IPS DF 6.9 (cell line): ENCODE measurements around the gene AOAH.

Experiments
- DNase-seq: peaks from one replicate; pipeline ENCODE4 v3.0.0-alpha.2; 2013; ENCODE audit warnings: low read depth, low spot score
- H3K27ac ChIP-seq: one replicate; pipeline ENCODE4 v1.5.1; 2013; ENCODE audit warnings: low read length, control low read depth
- H3K27me3 ChIP-seq: 2 replicates; pipeline ENCODE4 v1.6.1; 2013; ENCODE audit warnings: mild to moderate bottlenecking, low read length; ENCODE audit not compliant: control insufficient read depth, insufficient read depth
- H3K36me3 ChIP-seq: 2 replicates; pipeline ENCODE4 v1.6.1; 2013; ENCODE audit warnings: low read length; ENCODE audit not compliant: control insufficient read depth, insufficient read depth
- H3K4me1 ChIP-seq: 2 replicates; pipeline ENCODE4 v1.6.1; 2013; ENCODE audit warnings: low read length; ENCODE audit not compliant: control insufficient read depth, insufficient read depth
- H3K4me3 ChIP-seq: 2 replicates; pipeline ENCODE4 v1.5.1; 2013; ENCODE audit warnings: mild to moderate bottlenecking, low read length
- H3K9me3 ChIP-seq: 2 replicates; pipeline ENCODE4 v1.6.1; 2013; ENCODE audit warnings: low read length, inconsistent platforms; ENCODE audit not compliant: control insufficient read depth, insufficient read depth
- WGBS: extraction: QIAGEN DNeasy Blood & Tissue Kit; methylation state at CpG from one replicate; pipeline ENCODE4 v1.1.7; 2013; ENCODE audit warnings: mixed read lengths, missing lambda C conversion rate; ENCODE audit not compliant: insufficient read length, insufficient coverage; 5-methylcytosine and 5-hydroxymethylcytosine counted together

The AOAH gene

DNA sequence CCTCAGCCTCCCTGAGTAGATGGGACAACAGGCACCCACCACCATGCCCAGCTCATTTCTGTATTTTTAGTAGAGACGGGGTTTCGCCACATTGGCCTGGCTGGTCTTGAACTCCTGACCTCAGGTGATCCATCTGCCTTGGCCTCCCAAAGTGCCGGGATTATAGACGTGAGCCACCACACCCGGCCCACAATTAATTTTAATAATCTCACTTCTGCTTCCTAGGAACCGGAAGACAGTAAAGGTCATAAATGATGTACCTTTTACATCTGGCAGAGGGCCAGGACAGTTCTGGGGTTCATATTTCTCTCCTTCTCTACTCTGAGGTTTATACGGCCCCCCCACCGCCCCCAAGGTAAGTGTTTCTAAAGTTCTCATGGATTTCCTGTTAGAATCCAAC lies 31.2 kb upstream of the AOAH start:
- no peak for DNase-seq
- WGBS = no CpG with 5 or more reads among the region's 8 CpGs
- Histone ChIP-seq H3K4me3 (no peak overlapping the region), H3K27me3 (no peaks in the 10 kb centered on the region), H3K9me3 (no peaks in the 10 kb centered on the region), H3K4me1 (no peaks in the 10 kb centered on the region), H3K36me3 (no peaks in the 10 kb centered on the region), H3K27ac (no peak overlapping the region)

DNA sequence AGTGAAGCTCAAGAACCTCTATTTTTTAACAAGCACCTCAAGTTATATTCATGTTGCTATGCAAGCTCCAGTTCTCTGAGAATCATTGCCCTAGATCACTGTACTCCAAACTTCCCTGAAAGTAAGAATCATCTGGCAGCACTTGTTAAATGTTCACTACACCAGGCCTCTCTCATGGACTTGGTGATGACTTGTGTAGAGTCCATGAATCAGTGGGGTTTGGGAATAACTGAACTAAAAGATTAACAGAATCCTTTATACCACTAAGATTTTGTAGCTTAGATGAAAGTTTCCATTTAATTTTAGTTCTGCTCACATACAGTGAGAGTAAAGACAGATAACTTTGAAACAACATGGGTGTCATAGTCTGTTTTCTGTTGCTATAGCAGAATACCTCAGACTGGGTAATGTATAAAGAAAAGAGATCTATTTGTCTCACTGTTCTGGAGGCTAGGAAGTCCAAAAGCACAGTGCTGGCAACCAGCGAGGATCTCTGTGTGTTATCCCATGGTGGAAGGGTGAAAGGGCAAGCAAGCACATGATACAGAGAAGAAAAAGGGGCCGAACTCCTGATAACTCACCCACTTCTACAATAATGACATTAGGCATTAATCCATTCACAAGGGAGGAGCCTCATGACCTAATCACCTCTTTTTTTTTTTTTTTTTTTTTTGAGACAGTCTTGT lies 27.9 kb upstream of the AOAH start:
- H3K27me3 ChIP-seq = no peaks in the 10 kb centered on the region
- no peak for DNase-seq
- no peak overlapping the region for H3K4me3 ChIP-seq
- H3K36me3 ChIP-seq = no peaks in the 10 kb centered on the region
- no peaks in the 10 kb centered on the region for H3K9me3 ChIP-seq
- no peaks in the 10 kb centered on the region for H3K4me1 ChIP-seq
- H3K27ac ChIP-seq = no peak overlapping the region
- WGBS = no CpG with 5 or more reads among the region's 2 CpGs

DNA sequence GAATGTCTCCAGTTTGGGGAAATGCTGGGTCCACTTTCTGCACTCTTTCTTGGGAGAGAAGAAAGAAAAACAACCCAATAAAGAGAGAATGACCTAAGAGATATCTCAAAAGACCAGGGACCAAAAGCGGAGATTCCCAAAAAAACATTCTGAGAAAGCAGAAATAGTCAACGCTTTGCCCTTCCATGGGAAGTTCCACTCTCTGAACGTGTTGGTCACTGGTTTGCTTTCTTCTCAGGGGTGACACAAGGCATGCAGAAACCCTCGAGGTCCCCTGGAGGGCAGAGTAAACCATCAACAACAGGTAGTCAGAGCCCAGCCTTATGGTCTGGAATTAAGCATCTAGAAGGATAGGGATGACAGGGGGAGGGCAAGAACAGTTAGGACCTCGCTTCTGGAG lies 26.2 kb upstream of the AOAH start:
- H3K27me3 ChIP-seq = no peaks in the 10 kb centered on the region
- H3K36me3 ChIP-seq = no peaks in the 10 kb centered on the region
- no peaks in the 10 kb centered on the region for H3K9me3 ChIP-seq
- no CpG with 5 or more reads among the region's 5 CpGs for WGBS
- H3K4me1 ChIP-seq = no peaks in the 10 kb centered on the region
- no peak overlapping the region for H3K4me3 ChIP-seq
- H3K27ac ChIP-seq = no peak overlapping the region
- DNase-seq = no peak

DNA sequence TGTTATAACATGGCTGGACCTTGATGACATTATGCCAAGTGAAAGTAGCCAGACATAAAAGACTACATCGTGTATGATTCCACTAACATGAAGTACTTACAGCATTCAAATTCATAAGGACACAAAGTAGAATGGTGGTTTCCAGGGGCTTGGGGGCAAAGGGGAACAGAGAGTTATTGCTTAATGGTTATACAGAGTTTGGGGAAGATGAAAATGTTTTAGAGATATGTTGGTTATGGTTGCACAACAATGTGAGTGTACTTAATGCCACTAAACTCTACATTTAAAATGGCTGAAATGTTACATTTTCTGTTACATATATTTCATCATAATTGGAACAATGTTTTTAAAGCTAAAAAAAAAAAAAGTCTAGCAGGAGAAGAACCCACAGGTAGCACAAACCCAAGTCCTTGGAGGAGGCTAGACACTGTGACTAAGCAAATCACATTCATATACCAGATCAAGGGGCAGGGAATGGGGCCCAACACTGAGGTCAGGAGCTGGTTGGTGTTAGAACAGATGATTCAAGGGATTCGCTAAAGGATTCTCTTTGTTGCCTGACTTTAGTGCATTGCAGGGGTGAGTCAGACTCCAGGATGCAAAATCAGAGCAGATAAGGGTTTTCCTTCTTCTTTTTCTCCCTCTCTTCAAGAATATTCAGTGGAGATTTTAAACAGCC lies 25.1 kb upstream of the AOAH start:
- Histone ChIP-seq H3K4me1 (no peaks in the 10 kb centered on the region), H3K4me3 (no peak overlapping the region), H3K27ac (no peak overlapping the region), H3K27me3 (no peaks in the 10 kb centered on the region), H3K9me3 (no peaks in the 10 kb centered on the region), H3K36me3 (no peaks in the 10 kb centered on the region)
- whole genome bisulfite sequencing = no CpG with 5 or more reads among the region's 2 CpGs
- no peak for DNase-seq

- no peak for DNase-seq
- H3K4me3 ChIP-seq = no peak overlapping the region
- H3K27ac ChIP-seq = no peak overlapping the region
- H3K4me1 ChIP-seq = no peaks in the 10 kb centered on the region
- H3K36me3 ChIP-seq = no peaks in the 10 kb centered on the region
- no peaks in the 10 kb centered on the region for H3K27me3 ChIP-seq
- WGBS = no CpG with 5 or more reads among the region's 7 CpGs
- no peaks in the 10 kb centered on the region for H3K9me3 ChIP-seq
Observed at GRCh38 chr7:36748017-36748487, 23.8 kb upstream of the AOAH start.

DNA sequence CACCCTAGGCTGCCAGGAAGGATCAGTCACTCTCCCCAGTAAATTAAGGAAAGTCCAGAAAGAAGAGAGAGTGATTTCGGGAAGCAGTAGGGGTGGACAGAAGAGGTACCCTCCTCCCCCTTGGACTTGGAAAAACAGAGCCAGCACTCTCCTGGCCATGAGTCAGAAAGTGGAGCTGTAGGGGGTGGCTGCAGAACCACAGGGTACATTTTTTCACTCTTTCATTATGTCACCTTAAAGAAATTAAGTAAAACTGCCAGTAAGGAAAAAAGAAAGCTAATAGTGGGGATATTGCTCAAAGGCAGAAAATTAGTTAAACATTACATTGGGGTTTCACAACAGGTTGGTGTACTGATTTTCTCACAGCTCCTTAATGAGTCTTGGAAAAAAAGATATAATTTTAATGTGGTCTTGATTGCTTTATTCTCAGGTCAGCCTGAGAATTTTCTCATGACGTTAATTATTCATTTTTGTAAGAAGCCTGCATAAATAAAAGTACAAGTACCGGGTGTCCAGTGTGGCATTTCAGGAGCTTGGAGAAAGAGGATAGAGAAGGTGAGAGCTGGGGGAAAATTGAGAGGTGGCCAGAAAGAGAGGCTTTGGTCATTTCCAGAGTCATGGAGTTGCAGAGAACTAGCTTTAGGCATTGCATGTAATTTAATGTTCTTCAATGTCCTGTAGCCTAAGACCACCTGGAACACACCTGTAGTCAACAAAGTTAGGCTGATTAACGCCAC lies 23.2 kb upstream of the AOAH start:
- no CpG with 5 or more reads among the region's 4 CpGs for WGBS
- no peaks in the 10 kb centered on the region for H3K27me3 ChIP-seq
- no peaks in the 10 kb centered on the region for H3K4me1 ChIP-seq
- no peaks in the 10 kb centered on the region for H3K9me3 ChIP-seq
- no peak overlapping the region for H3K4me3 ChIP-seq
- DNase-seq = no peak
- no peaks in the 10 kb centered on the region for H3K36me3 ChIP-seq
- no peak overlapping the region for H3K27ac ChIP-seq

DNA sequence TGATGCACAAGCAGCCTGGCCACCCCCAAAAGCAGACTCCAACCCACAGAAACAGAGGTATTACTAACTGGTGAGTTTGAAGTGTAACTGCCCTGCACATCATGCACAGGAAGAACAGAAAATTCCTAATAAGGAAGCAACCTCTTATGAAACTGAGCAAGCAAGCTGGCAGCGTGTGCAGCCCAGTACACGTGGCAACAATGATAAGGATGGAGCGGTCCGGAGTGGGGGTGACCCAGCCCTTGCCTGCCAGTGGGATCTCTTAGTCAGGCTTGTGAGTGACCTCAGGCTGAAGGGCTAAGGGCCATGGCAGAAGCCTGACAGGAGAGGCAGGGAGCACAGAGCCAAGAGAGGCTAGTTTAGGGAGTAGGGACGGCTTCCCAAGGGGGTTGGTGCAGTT lies 22.1 kb upstream of the AOAH start:
- H3K9me3 ChIP-seq = no peaks in the 10 kb centered on the region
- no peak for DNase-seq
- no peaks in the 10 kb centered on the region for H3K4me1 ChIP-seq
- no peaks in the 10 kb centered on the region for H3K27me3 ChIP-seq
- no peaks in the 10 kb centered on the region for H3K36me3 ChIP-seq
- no CpG with 5 or more reads among the region's 5 CpGs for WGBS
- no peak overlapping the region for H3K27ac ChIP-seq
- H3K4me3 ChIP-seq = no peak overlapping the region

GRCh38 chr7:36742911-36743775 lies 18.8 kb upstream of the AOAH start:
- Histone ChIP-seq H3K4me1 (no peaks in the 10 kb centered on the region), H3K27me3 (no peaks in the 10 kb centered on the region), H3K9me3 (no peaks in the 10 kb centered on the region), H3K27ac (no peak overlapping the region), H3K4me3 (no peak overlapping the region), H3K36me3 (no peaks in the 10 kb centered on the region)
- no CpG with 5 or more reads among the region's 6 CpGs for WGBS
- DNase-seq = no peak

GRCh38 chr7:36741866-36742265 lies 17.6 kb upstream of the AOAH start:
- no peaks in the 10 kb centered on the region for H3K27me3 ChIP-seq
- no CpG with 5 or more reads among the region's 3 CpGs for WGBS
- no peak for DNase-seq
- H3K27ac ChIP-seq = no peak overlapping the region
- H3K9me3 ChIP-seq = no peaks in the 10 kb centered on the region
- no peaks in the 10 kb centered on the region for H3K36me3 ChIP-seq
- H3K4me1 ChIP-seq = no peaks in the 10 kb centered on the region
- no peak overlapping the region for H3K4me3 ChIP-seq

DNA sequence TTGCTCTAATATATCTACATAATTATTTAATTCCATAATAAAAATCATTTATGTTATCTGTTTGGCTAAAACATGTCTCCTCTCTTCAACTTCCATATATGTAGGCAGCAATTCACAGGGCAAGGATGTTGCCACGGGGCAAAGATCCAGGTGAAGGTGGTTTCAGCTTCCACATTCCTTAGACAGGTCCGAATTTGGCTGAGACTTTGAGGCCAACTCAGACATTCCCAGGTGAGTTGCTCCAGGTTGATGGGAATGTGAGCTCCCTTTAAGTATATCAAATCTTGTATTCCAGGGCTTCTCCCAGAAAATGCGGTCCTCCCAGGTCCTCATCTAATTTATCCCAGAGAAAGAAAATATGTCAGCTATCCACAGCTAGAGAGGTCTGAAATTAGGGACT lies 15.1 kb upstream of the AOAH start:
- no CpG with 5 or more reads among the region's 3 CpGs for WGBS
- H3K27me3 ChIP-seq = no peaks in the 10 kb centered on the region
- H3K36me3 ChIP-seq = no peaks in the 10 kb centered on the region
- no peaks in the 10 kb centered on the region for H3K4me1 ChIP-seq
- no peak for DNase-seq
- no peak overlapping the region for H3K27ac ChIP-seq
- H3K9me3 ChIP-seq = no peaks in the 10 kb centered on the region
- no peak overlapping the region for H3K4me3 ChIP-seq
